Suppressor macrophage treated with lipopolysaccharide for 4 hours (primary cell): ENCODE data around the gene PRPF18.

Experiments used
- DNase-seq: peaks from one replicate; pipeline ENCODE4 v3.0.0-alpha.2; 2020

Gene PRPF18

GRCh38 chr10:13671904-13672303 lies 85.1 kb downstream of the PRPF18 start:
- DNase-seq = no peak

- no peak for DNase-seq
Observed at GRCh38 chr10:13672548-13672947, 85.8 kb downstream of the PRPF18 start.

- DNase-seq = no peak
Observed at GRCh38 chr10:13673156-13673555, 86.4 kb downstream of the PRPF18 start.

- DNase-seq = no peak
Observed at GRCh38 chr10:13674645-13675588, 88.2 kb downstream of the PRPF18 start.

- DNase-seq = no peak
Observed at GRCh38 chr10:13678101-13678843, 91.5 kb downstream of the PRPF18 start.
